Lower leg skin (tissue), 4 donors: ENCODE results near the gene UBE2J1. TPM values are rescaled to one million over a fixed set of nuclear protein-coding genes. Genes with fewer than 3 reads are reported as not detected.
"Not testable (repeated sequence)": the region's sequence is repeated elsewhere in the genome, so short reads cannot be mapped to it uniquely, and the experiment has no call there.

Experiments used
- DNase-seq, 2 donors: peaks; one replicate each; pipeline ENCODE4 v3.0.0-alpha.2; 2019; ENCODE audit warnings: low spot score in 2 of 2
- H3K4me3 ChIP-seq: fragments of 200-600 bp; sonication (generic); 2 replicates; pipeline ENCODE4 v1.5.1; 2017; ENCODE audit warnings: mild to moderate bottlenecking, low read depth; ENCODE audit not compliant: poor library complexity, severe bottlenecking
- POLR2A ChIP-seq, 2 donors: fragments of 450-650 bp; IDR thresholded peaks; one replicate each; pipeline ENCODE4 v1.6.1; 2016 to 2017; ENCODE audit warnings: antibody characterized with exemption in 2 of 2, mild to moderate bottlenecking in 1 of 2, moderate library complexity in 1 of 2
- WGBS, 2 donors: methylation state at CpG; one replicate each; pipeline ENCODE4 v1.1.5; 2018; 5-methylcytosine and 5-hydroxymethylcytosine counted together
- intact Hi-C: fragments of 100-400 bp; cut with DNase I; formaldehyde crosslinking; loops from one replicate; pipeline ENCODE4 v1.15.0; 2023; ENCODE audit warnings: low total_unique reads
- total RNA-seq, 4 donors: library from RNA; depleted of rRNA; stranded (reverse); fragments of >200 nt; gene quantifications; one replicate each; pipeline ENCODE4 v1.1.0, GENCODE V29; 2016
- TF ChIP-seq, protein P1 (sequence below), 3 donors: fragments of 450-650 bp; IDR thresholded peaks; one replicate each; pipeline ENCODE4 v1.5.1; 2016; ENCODE audit warnings: antibody characterized with exemption in 3 of 3, mild to moderate bottlenecking in 3 of 3, moderate library complexity in 2 of 3

The UBE2J1 gene
- total RNA-seq, 4 donors from 2014 or later: 15.9 to 26.7 (median 22.6) TPM

DNA sequence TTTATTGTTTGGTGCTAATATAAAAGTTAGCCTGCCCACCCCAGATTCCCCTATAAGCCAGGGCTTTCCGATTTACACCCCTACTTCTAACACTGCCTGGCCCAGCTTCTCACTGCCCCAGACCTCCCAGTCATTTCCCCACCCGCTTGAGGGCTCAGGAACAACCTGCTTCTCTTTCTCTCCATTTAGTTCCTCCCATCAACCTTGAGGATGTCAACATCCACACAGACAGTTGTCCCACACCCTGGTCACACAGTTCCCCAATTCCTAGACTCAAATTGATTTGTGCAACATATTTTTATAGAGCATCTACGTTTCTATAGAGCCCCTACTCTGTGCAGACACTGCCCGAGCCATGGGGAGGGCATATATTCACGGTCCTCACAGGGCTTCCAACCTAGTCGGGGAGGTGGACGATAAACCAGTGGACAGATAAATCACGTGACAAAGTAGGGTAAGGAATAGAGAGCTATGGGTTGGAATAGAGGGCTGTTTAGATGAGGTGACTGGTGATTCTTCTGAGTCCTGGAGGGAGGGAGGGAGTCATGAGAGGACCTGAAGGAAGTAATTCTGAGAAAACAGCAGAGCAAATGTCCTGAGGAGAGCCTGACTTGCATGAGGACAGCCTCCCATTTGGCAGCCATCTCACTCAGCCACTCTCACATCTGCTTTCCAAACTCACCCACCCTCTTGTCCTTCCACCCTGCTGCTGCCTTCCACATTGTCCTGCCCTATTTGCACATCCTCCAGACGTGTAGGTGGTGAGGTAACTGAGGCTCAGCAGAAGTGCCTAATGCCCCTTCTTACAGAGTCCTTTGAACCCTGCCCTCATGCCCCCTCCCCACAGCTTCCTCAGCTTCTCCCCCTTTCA, 43.8 kb downstream of the UBE2J1 start:
- WGBS, 2 donors: 82 to 86% methylated on average over 8 to 9 of the region's 9 CpGs
- TF ChIP-seq POLR2A (IDR thresholded peaks at IDR 0.05): no peak
- TF ChIP-seq, protein P1, sequence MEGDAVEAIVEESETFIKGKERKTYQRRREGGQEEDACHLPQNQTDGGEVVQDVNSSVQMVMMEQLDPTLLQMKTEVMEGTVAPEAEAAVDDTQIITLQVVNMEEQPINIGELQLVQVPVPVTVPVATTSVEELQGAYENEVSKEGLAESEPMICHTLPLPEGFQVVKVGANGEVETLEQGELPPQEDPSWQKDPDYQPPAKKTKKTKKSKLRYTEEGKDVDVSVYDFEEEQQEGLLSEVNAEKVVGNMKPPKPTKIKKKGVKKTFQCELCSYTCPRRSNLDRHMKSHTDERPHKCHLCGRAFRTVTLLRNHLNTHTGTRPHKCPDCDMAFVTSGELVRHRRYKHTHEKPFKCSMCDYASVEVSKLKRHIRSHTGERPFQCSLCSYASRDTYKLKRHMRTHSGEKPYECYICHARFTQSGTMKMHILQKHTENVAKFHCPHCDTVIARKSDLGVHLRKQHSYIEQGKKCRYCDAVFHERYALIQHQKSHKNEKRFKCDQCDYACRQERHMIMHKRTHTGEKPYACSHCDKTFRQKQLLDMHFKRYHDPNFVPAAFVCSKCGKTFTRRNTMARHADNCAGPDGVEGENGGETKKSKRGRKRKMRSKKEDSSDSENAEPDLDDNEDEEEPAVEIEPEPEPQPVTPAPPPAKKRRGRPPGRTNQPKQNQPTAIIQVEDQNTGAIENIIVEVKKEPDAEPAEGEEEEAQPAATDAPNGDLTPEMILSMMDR (IDR thresholded peaks at IDR 0.05): no peak
- no peak overlapping the region for H3K4me3 ChIP-seq
- no peak for DNase-seq
- intact Hi-C loops: no loop called here

DNA sequence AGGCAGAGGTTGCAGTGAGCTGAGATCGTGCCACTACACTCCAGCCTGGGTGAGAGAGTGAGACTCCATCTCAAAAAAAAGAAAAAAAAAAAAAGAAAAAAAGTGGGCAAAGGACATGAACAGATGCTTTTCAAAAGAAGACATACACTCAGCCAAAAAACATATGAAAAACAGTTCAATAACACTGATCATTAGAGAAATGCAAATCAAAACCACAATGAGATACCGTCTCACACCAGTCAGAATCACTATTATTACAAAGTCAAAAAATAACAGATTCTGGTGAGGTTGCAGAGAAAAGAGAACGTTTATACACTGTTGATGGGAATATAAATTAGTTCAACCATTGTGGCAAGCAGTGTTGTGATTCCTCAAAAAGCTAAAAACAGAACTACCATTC, 48.0 kb downstream of the UBE2J1 start:
- DNase-seq, H3K4me3 ChIP-seq, intact Hi-C loops: not testable (repeated sequence)
- WGBS, 2 donors: 74 to 80% methylated on average over 3 of the region's 3 CpGs

DNA sequence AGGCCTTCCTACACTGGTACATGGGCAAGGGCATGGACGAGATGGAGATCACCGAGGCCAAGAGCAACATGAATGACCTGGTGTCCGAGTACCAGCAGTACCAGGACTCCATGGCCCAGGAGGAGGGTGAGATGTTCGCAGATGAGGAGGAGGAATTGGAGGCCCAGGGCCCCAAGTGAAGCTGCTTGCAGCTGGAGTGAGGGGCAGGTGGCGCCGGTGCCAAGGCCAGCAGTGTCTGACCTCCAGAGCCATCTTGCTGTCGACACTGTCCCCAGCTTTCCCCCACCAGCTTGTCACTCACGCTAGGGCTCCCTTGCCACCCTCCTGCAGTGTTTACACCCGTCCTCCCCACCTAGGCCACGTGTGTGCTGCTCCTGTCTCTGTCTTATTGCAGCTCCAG, 49.6 kb downstream of the UBE2J1 start:
- no peak overlapping the region for H3K4me3 ChIP-seq
- TF ChIP-seq POLR2A (IDR thresholded peaks at IDR 0.05): no peak
- TF ChIP-seq, protein P1 (IDR thresholded peaks at IDR 0.05): no peak
- 90 to 91% methylated on average over 10 of the region's 10 CpGs for WGBS, 2 donors
- intact Hi-C loops: no loop called here
- no peak for DNase-seq

DNA sequence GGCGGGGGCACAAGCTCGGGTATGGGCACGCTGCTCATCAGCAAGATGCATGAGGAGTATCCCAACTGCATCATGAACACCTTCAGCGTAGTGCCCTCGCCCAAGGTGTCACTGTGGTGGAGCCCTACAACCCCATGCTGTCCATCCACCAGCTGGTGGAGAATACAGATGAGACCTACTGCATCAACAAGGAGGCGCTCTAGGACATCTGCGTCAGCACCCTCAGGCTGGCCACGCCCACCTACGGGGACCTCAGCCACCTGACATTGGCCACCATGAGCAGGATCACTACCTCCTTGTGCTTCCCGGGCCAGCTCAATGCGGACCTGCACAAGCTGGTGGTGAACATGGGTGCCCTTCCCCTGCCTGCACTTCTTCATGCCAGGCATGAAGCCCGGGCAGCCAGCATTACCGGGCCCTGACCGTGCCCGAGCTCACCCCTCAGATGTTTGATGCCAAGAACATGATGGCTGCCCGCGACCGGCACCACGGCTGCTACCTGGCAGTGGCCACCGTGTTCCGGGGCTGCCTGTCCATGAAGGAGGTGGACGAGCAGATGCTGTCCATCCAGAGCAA, 50.2 kb downstream of the UBE2J1 start:
- no peak for DNase-seq
- no peak overlapping the region for H3K4me3 ChIP-seq
- WGBS, 2 donors: 87 to 90% methylated on average over 18 to 20 of the region's 22 CpGs
- intact Hi-C loops: no loop called here
- TF ChIP-seq, protein P1 (IDR thresholded peaks at IDR 0.05): no peak
- no peak for TF ChIP-seq POLR2A (IDR thresholded peaks at IDR 0.05)

DNA sequence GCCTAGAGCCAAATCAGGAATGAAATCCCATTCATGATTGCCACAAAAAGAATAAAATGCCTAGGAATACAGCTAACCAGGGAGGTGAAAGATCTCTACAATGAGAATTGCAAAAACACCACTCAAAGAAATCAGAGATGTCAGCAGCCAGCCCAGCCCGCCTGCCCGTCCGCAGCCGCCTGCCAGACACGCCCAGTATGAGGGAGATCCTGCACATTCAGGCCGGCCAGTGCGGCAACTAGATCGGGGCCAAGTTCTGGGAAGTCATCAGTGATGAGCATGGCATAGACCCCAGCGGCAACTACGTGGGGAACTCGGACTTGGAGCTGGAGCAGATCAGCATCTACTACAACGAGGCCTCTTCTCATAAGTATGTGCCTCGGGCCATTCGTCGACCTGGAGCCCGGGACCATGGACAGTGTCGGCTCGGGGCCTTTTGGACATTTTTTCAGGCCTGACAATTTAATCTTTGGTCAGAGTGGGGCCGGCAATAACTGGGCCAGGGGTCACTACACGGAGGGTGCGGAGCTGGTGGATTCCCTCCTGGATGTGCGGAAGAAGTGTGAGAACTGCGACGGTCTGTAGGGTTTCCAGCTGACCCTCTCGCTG, 50.8 kb downstream of the UBE2J1 start:
- WGBS, 2 donors: 94% methylated on average over 25 of the region's 25 CpGs
- TF ChIP-seq, protein P1 (IDR thresholded peaks at IDR 0.05): no peak
- H3K4me3 ChIP-seq: no peak overlapping the region
- intact Hi-C loops: no loop called here
- DNase-seq: no peak

DNA sequence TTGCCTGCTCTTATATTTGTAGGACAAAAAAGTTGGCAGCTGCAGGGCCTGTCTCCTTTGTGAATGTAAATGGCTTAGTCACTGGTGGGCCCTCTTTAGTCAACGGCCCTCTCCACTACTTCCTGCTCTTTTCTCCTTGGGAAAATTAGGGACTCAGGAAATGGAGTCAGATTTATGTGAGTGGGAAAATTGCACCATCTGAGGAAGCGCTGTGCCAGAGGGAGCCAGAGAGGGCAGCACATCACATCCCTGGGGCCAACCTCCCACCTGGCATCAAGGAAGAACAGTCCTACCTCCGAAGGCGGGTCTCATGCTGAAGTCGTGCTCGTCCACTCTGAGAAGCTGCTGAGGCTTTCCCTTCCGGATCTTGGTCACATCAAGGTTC, 53.1 kb downstream of the UBE2J1 start:
- no peak overlapping the region for H3K4me3 ChIP-seq
- 86 to 91% methylated on average over 7 of the region's 7 CpGs for WGBS, 2 donors
- TF ChIP-seq, protein P1 (IDR thresholded peaks at IDR 0.05): no peak
- no peak for TF ChIP-seq POLR2A (IDR thresholded peaks at IDR 0.05)
- no peak for DNase-seq
- intact Hi-C loops: no loop called here
